Measurements from ENCODE around the gene IREB2. TPM values are rescaled to one million over a fixed set of nuclear protein-coding genes. Genes with fewer than 3 reads are reported as not detected.
A peak's percentile ranks its signal among the peaks of the same experiment; 100 is the strongest.
"Not testable (repeated sequence)": the region's sequence is repeated elsewhere in the genome, so short reads cannot be mapped to it uniquely, and the experiment has no call there.

Gene IREB2
- total RNA-seq, 1 donor from 2014 or later, result 69.2 TPM

- Histone ChIP-seq H3K4me2 (ENCODE audit: low read length) (peak overlapping the region; percentile 91), H3K4me1 (ENCODE audit: insufficient read depth, low read length) (peaks cover 10% of the 10 kb centered on the region), H2AFZ (ENCODE audit: low read depth, low read length) (peak overlapping the region; percentile 86), H3K27ac (ENCODE audit: low read depth, low read length) (peak overlapping the region; percentile 97), H4K20me1 (ENCODE audit: insufficient read depth, low read length) (peaks cover 29% of the 10 kb centered on the region), H3K79me2 (ENCODE audit: insufficient read depth, low read length) (peaks cover 34% of the 10 kb centered on the region), H3K9ac (ENCODE audit: low read length) (peak overlapping the region; percentile 97), H3K4me3 (ENCODE audit: insufficient read depth, low read depth, low read length) (peak overlapping the region; percentile 96)
- H3K9me3 Mint-ChIP-seq (ENCODE audit: unreplicated experiment); H3K36me3 Mint-ChIP-seq (ENCODE audit: low read depth, unreplicated experiment); H3K27me3 Mint-ChIP-seq (ENCODE audit: low read depth, unreplicated experiment); DNase-seq (ENCODE audit: low read depth); H3K9me3 ChIP-seq (ENCODE audit: insufficient read depth, low read depth, low read length); H3K36me3 ChIP-seq (ENCODE audit: insufficient read depth, low read length); H3K27me3 ChIP-seq (ENCODE audit: insufficient read depth, low read length); FAIRE-seq: not testable (repeated sequence)
- Mint-ChIP-seq H3K27ac (ENCODE audit: unreplicated experiment) (peak overlapping the region; percentile 97), H3K4me1 (ENCODE audit: low read depth, unreplicated experiment) (peaks cover 18% of the 10 kb centered on the region), H3K4me3 (ENCODE audit: unreplicated experiment) (peak overlapping the region; percentile 99)
Measured at GRCh38 chr15:78539464-78540140, 101.6 kb downstream of the IREB2 start.

- H3K27ac ChIP-seq (ENCODE audit: low read depth, low read length), result peak within 1 kb of the TSS; percentile 97
- H3K4me3 ChIP-seq (ENCODE audit: insufficient read depth, low read depth, low read length), result peak within 1 kb of the TSS; percentile 96
- peaks cover 2% of the 10 kb centered on the region for H3K36me3 Mint-ChIP-seq (ENCODE audit: low read depth, unreplicated experiment)
Measured at GRCh38 chr15:78540141-78540870, 102.3 kb downstream of the IREB2 start, which contains the start of gene PSMA4. Gene PSMA4 (plus strand): TSS chr15:78540444. CDS start chr15:78541928, 1,484 bp downstream.

More at GRCh38 chr15:78540141-78540870, 102.3 kb downstream of the IREB2 start, which contains the start of gene PSMA4:
- H4K20me1 ChIP-seq (ENCODE audit: insufficient read depth, low read length), result peaks cover 29% of the 10 kb centered on the region
- peak; percentile 64 for DNase-seq (ENCODE audit: low read depth)
- H3K36me3 ChIP-seq (ENCODE audit: insufficient read depth, low read length), result peaks cover 9% of the 10 kb centered on the region
- peaks cover 10% of the 10 kb centered on the region for H3K4me1 ChIP-seq (ENCODE audit: insufficient read depth, low read length)
- no peaks in the 10 kb centered on the region for H3K9me3 ChIP-seq (ENCODE audit: insufficient read depth, low read depth, low read length)
- peak within 1 kb of the TSS; percentile 86 for H2AFZ ChIP-seq (ENCODE audit: low read depth, low read length)
- H3K27me3 ChIP-seq (ENCODE audit: insufficient read depth, low read length), result no peaks in the 10 kb centered on the region
- FAIRE-seq, result no peak
- H3K4me2 ChIP-seq (ENCODE audit: low read length), result peak within 1 kb of the TSS; percentile 91
- Mint-ChIP-seq H3K9me3 (ENCODE audit: unreplicated experiment) (no peaks in the 10 kb centered on the region), H3K27ac (ENCODE audit: unreplicated experiment) (peak within 1 kb of the TSS; percentile 97), H3K4me3 (ENCODE audit: unreplicated experiment) (peak within 1 kb of the TSS; percentile 99), H3K4me1 (ENCODE audit: low read depth, unreplicated experiment) (peaks cover 18% of the 10 kb centered on the region), H3K27me3 (ENCODE audit: low read depth, unreplicated experiment) (no peaks in the 10 kb centered on the region)
- H3K9ac ChIP-seq (ENCODE audit: low read length), result peak within 1 kb of the TSS; percentile 97
- TF ChIP-seq EZH2 (IDR thresholded peaks at IDR 0.05; ENCODE audit: insufficient read depth, low read length), result no peak
- TF ChIP-seq CTCF (IDR thresholded peaks at IDR 0.05; ENCODE audit: insufficient read depth, low read depth, low read length), result no peak
- H3K79me2 ChIP-seq (ENCODE audit: insufficient read depth, low read length), result peaks cover 34% of the 10 kb centered on the region

All from astrocyte (in vitro differentiated cells and primary cell).